NCI-H187 (cell line): Measurements from ENCODE around the gene LCLAT1.

Experiments
- DNase-seq, 2 experiments: peaks; one replicate each; lab custom pipeline; 2025; lab: John Stamatoyannopoulos, UW

The LCLAT1 gene

GRCh38 chr2:30643674-30644073, 196.6 kb downstream of the LCLAT1 start:
- DNase-seq = no peak

- DNase-seq = no peak
These were observed 198.2 kb downstream of the LCLAT1 start for GRCh38 chr2:30645081-30645744.

GRCh38 chr2:30645745-30646119, 198.7 kb downstream of the LCLAT1 start:
- no peak for DNase-seq

- DNase-seq = no peak
These were observed 200.9 kb downstream of the LCLAT1 start for GRCh38 chr2:30647752-30648457.

- DNase-seq = no peak
These were observed 202.2 kb downstream of the LCLAT1 start for GRCh38 chr2:30649278-30649677.

GRCh38 chr2:30649828-30650227, 202.8 kb downstream of the LCLAT1 start:
- DNase-seq = no peak

GRCh38 chr2:30652271-30652915, 205.3 kb downstream of the LCLAT1 start:
- no peak for DNase-seq

- DNase-seq = no peak
These were observed 206.8 kb downstream of the LCLAT1 start for GRCh38 chr2:30653847-30654246.

- DNase-seq = no peak
These were observed 207.4 kb downstream of the LCLAT1 start for GRCh38 chr2:30654404-30654803.

- DNase-seq = no peak
These were observed 208.2 kb downstream of the LCLAT1 start for GRCh38 chr2:30655211-30655610.

- DNase-seq = no peak
These were observed 208.6 kb downstream of the LCLAT1 start for GRCh38 chr2:30655660-30656059.

- DNase-seq = no peak
These were observed 209.0 kb downstream of the LCLAT1 start for GRCh38 chr2:30656079-30656478.

- no peak for DNase-seq
These were observed 214.4 kb downstream of the LCLAT1 start for GRCh38 chr2:30661173-30662107.

GRCh38 chr2:30662268-30663131, 215.5 kb downstream of the LCLAT1 start:
- DNase-seq = no peak

- DNase-seq = no peak
These were observed 216.3 kb downstream of the LCLAT1 start for GRCh38 chr2:30663321-30663720.

GRCh38 chr2:30663806-30664205, 216.8 kb downstream of the LCLAT1 start:
- no peak for DNase-seq

- no peak for DNase-seq
These were observed 217.8 kb downstream of the LCLAT1 start for GRCh38 chr2:30664761-30665358.

GRCh38 chr2:30665761-30666265, 218.8 kb downstream of the LCLAT1 start:
- no peak for DNase-seq

- no peak for DNase-seq
These were observed 219.3 kb downstream of the LCLAT1 start for GRCh38 chr2:30666266-30666874.

- no peak for DNase-seq
These were observed 223.4 kb downstream of the LCLAT1 start for GRCh38 chr2:30670453-30670852.
